ENCODE measurements around the gene BTBD16. TPM values are rescaled to one million over a fixed set of nuclear protein-coding genes. Genes with fewer than 3 reads are reported as not detected.

Gene BTBD16
- total and polyA plus RNA-seq, 2 of the 13 experiments (the other 11 are each of a cell fraction or from before 2014, with no cell fraction given), result 5.0 to 11.9 TPM

GRCh38 chr10:122281018-122281626 lies 10.0 kb downstream of the BTBD16 start:
- in situ Hi-C loops (cut with HindIII; ENCODE audit: extremely low pct_ligation_motif_present, low pct_unique_long_range_greater_than_20kb) (loop anchor here (5.0 kb wide), 1 partner anchor 286 kb away; no protein-coding TSS in a partner anchor), intact Hi-C loops (cut with micrococcal nuclease; ENCODE audit: unreplicated experiment) (no loop called here)
- Histone ChIP-seq H3K36me3 (replicated peaks in 1 of 2; ENCODE audit: control insufficient read depth in 1 of 2, insufficient read depth in 2 of 2, low read length in 2 of 2) (no peaks in the 10 kb centered on the region), H3K4me2 (ENCODE audit: low read depth, low read length) (no peak overlapping the region), H3K79me2 (ENCODE audit: insufficient read depth, low read length) (no peaks in the 10 kb centered on the region), H3K9ac (ENCODE audit: insufficient read depth, low read depth, low read length) (no peak overlapping the region), H3K27me3 (ENCODE audit: control insufficient read depth in 1 of 2, insufficient read depth in 2 of 2, low read length in 2 of 2) (peaks cover 6 to 20% of the 10 kb centered on the region in 2 experiments; a peak in 4 of 5 replicates), H3K9me3 (ENCODE audit: low read length) (no peaks in the 10 kb centered on the region), H3K27ac (ENCODE audit: extremely low read length, insufficient read depth, low read length) (no peak overlapping the region), H4K20me1 (ENCODE audit: insufficient read depth, low read length) (no peaks in the 10 kb centered on the region), H3K4me3 (replicated peaks in 1 of 3; ENCODE audit: insufficient read depth in 1 of 3, low read depth in 2 of 3, low read length in 3 of 3) (no peak overlapping the region), H3K4me1 (ENCODE audit: insufficient read depth, low read length) (peaks cover 32% of the 10 kb centered on the region), H2AFZ (ENCODE audit: low read length) (no peak overlapping the region)
- CTCF ChIA-PET (ENCODE audit: low intra/inter-chr PET ratio, low total read pairs), result interaction anchor here (2.5 kb wide), 1 partner anchor 423 kb away, joined by 13 read pairs; no protein-coding TSS in a partner anchor
- POLR2A ChIA-PET, result no interaction called here
- BruUV-seq (replicated peaks), result no TSS peak
- no peak for ATAC-seq
- DNase-seq (ENCODE audit: low spot score), result no peak
- WGBS (ENCODE audit: low lambda C conversion rate), result 47% methylated on average over 7 of the region's 7 CpGs
- TF ChIP-seq SAFB2 (CRISPR knock-in tag; IDR thresholded peaks at IDR 0.05; ENCODE audit: borderline replicate concordance, low read depth) (no peak), ZNF749 (CRISPR knock-in tag; IDR thresholded peaks at IDR 0.05; ENCODE audit: borderline replicate concordance) (no peak), SYNCRIP (IDR thresholded peaks at IDR 0.05; ENCODE audit: insufficient read depth, low read depth, low read length) (no peak), ZNF7 (CRISPR knock-in tag; IDR thresholded peaks at IDR 0.05) (no peak), ETV5 (CRISPR knock-in tag; IDR thresholded peaks at IDR 0.05; ENCODE audit: borderline replicate concordance) (no peak), ZSCAN12 (CRISPR knock-in tag; IDR thresholded peaks at IDR 0.05) (no peak), HNRNPH1 (optimal IDR thresholded peaks at IDR 0.05; ENCODE audit: low read depth, low read length) (no peak), PCBP1 (IDR thresholded peaks at IDR 0.05; ENCODE audit: borderline replicate concordance, low read depth, low read length) (no peak), ZNF841 (CRISPR knock-in tag; IDR thresholded peaks at IDR 0.05; ENCODE audit: borderline replicate concordance) (no peak), SP5 (CRISPR knock-in tag; IDR thresholded peaks at IDR 0.05; ENCODE audit: borderline replicate concordance, low read depth) (no peak), ZBTB3 (CRISPR knock-in tag; IDR thresholded peaks at IDR 0.05; ENCODE audit: borderline replicate concordance, low read depth) (no peak), MIER2 (CRISPR knock-in tag; IDR thresholded peaks at IDR 0.05) (no peak), ZNF414 (CRISPR knock-in tag; IDR thresholded peaks at IDR 0.05) (no peak), E2F5 (CRISPR knock-in tag; conservative IDR thresholded peaks at IDR 0.05) (no peak), EEA1 (CRISPR knock-in tag; IDR thresholded peaks at IDR 0.05; ENCODE audit: borderline replicate concordance) (no peak)
- TF ChIP-seq, protein P1, sequence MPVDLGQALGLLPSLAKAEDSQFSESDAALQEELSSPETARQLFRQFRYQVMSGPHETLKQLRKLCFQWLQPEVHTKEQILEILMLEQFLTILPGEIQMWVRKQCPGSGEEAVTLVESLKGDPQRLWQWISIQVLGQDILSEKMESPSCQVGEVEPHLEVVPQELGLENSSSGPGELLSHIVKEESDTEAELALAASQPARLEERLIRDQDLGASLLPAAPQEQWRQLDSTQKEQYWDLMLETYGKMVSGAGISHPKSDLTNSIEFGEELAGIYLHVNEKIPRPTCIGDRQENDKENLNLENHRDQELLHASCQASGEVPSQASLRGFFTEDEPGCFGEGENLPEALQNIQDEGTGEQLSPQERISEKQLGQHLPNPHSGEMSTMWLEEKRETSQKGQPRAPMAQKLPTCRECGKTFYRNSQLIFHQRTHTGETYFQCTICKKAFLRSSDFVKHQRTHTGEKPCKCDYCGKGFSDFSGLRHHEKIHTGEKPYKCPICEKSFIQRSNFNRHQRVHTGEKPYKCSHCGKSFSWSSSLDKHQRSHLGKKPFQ (CRISPR knock-in tag; IDR thresholded peaks at IDR 0.05; ENCODE audit: insufficient replicate concordance), result no peak
- TF ChIP-seq, protein P2, sequence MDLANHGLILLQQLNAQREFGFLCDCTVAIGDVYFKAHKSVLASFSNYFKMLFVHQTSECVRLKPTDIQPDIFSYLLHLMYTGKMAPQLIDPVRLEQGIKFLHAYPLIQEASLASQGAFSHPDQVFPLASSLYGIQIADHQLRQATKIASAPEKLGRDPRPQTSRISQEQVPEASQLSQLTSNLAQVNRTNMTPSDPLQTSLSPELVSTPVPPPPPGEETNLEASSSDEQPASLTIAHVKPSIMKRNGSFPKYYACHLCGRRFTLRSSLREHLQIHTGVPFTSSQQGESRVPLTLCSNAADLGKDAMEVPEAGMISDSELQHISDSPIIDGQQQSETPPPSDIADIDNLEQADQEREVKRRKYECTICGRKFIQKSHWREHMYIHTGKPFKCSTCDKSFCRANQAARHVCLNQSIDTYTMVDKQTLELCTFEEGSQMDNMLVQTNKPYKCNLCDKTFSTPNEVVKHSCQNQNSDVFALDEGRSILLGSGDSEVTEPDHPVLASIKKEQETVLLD (CRISPR knock-in tag; IDR thresholded peaks at IDR 0.05; ENCODE audit: low read depth), result no peak
- TF ChIP-seq, protein P3, sequence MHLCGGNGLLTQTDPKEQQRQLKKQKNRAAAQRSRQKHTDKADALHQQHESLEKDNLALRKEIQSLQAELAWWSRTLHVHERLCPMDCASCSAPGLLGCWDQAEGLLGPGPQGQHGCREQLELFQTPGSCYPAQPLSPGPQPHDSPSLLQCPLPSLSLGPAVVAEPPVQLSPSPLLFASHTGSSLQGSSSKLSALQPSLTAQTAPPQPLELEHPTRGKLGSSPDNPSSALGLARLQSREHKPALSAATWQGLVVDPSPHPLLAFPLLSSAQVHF (CRISPR knock-in tag; IDR thresholded peaks at IDR 0.05), result no peak
- no peak for FAIRE-seq

All from HepG2 (cell line).